HG03575 (cell line): ENCODE data around the gene SH3BP5L.
"Not testable (repeated sequence)": the region's sequence is repeated elsewhere in the genome, so short reads cannot be mapped to it uniquely, and the experiment has no call there.

ENCODE experiments used
- ATAC-seq: cut with Tn5 transposase; IDR thresholded peaks from one replicate; pipeline ENCODE4 v1.9.1; 2021; ENCODE audit not compliant: unreplicated experiment, insufficient number of reproducible peaks, low FRiP score; ENCODE audit errors: extremely low read depth

SH3BP5L gene

DNA sequence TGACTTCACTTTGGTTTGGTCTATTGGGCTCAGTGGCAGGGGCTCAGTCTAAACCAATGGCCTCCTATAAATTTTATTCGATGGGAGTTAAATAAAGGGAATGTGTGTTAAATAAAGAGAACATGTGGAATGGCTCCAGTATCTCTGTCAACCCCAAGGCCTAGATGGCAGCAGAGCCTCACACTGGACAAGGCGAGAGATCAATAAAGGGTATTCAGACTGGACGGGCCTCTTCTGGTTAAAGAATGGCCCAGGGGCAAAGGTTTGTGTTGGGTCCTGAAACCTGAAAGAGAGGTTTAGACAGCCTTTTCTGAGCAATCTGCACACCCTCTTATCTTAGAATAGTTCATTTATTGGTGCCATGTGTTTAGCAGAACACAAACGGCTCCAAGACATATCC lies 34.7 kb downstream of the SH3BP5L start:
- ATAC-seq = no peak

DNA sequence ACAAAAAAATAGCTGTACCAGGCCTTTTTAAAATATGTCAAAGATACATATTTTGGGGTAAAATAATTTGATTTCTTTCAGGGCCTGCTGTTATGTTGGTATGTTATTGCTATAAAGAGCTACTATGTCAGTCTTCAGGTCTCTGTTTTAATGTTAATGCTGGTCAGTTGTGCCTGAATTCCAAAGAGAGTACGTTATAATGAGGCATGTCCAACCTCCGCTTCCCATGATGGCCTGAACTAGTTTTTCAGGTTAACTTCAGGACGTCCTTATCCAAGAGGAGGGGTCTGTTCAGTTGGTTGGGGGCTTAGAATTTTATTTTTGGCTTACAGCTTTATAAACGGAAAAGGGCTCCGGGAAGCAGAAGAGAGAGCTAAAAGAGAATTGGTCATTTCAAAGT lies 35.3 kb downstream of the SH3BP5L start:
- no peak for ATAC-seq

- ATAC-seq = not testable (repeated sequence)
Measured at GRCh38 chr1:248789337-248789736, 36.4 kb downstream of the SH3BP5L start.

- ATAC-seq = no peak
Measured at GRCh38 chr1:248788327-248788726, 37.4 kb downstream of the SH3BP5L start.

DNA sequence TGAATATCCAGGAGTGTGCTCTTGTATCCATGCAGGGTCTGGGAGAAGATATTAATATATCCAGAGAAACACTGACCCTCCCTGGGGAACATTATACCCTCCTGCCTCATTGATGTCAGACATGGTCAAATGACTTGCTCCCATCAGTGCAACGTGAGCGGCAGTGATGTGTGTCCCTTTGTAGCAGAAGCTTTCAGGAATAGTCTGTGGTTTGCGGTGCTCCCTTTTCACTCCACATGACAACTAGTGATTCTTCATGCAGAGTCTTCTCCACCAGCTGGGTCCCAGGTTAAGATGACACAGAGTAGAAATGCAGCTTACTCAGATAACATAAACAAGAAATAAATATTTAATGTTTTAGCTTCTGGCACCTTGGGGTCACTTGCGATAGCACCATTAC lies 38.3 kb downstream of the SH3BP5L start:
- ATAC-seq = no peak

DNA sequence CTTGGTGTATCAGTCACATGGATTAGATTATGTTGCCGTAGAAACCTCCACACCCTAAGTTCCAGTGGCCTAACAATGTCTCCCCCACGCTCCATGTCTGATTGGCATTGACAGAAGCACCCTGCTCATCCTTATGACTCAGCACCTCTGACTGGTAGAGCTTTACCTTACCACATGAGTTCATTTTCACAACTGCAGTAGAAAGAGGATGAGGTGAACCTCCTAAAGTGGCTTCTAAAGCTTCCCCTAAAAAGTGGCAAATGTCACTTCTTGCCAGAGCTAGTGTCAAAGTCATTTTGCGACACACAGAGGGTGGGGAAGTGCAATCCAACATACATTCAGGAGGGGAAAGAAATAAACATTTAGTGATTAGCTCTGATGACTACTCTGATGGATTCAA lies 39.6 kb downstream of the SH3BP5L start:
- no peak for ATAC-seq

GRCh38 chr1:248783367-248783766 lies 42.3 kb downstream of the SH3BP5L start:
- ATAC-seq = no peak

DNA sequence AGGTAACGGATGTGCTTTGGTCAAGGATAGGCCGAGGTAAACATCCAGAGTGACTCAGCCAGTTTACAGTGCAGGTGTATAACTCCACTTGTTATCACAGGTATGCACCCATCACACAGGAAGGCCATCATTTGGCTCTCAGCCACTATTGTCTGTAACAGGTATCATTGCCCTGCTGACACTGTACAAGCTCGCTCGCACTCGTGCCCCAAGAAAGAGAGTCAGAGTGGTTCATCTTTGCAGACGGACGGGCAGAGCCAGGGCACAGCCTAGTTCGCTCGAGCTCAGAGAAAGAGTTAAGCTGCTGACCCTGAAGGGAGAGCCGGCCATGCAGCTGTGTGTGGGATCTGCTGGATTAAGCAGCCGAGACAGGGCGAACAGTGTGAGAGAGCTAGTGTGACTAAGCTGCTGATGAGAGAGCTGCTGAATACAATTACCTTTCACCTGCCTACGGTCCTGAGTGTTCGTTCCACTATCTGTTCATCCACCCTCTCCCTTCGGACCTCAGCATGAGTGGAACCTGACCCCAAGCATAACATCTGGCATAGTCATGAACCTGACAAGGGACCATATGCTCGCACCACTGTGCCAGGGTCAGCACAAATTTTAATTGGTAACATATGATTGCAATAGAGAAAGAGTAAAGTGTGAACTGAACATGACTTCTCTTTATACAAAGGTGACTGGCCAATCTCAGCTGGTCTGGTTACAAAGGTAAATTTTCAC lies 43.1 kb downstream of the SH3BP5L start:
- ATAC-seq = no peak

DNA sequence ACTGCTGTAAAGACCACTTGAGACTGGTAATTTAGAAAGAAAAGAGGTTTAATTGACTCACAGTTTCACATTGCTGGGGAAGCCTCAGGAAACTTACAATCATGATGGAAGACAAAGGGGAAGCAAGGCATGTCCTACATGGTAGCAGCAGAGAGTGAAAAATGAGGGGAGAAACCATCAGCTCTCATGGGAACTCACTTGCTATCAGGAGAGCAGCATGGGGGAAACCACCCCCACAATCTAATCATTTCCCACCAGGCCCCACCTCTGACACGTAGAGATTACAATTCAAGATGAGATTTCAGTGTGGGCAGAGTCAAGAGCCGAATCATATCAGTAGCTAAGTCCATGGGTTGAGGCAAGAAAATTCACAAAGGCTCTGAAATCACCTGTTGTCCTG lies 46.4 kb downstream of the SH3BP5L start:
- ATAC-seq = no peak

GRCh38 chr1:248778906-248779305 lies 46.8 kb downstream of the SH3BP5L start:
- no peak for ATAC-seq

GRCh38 chr1:248776991-248777390 lies 48.7 kb downstream of the SH3BP5L start:
- no peak for ATAC-seq

- no peak for ATAC-seq
Measured at GRCh38 chr1:248775441-248775840, 50.3 kb downstream of the SH3BP5L start.
